ENCODE measurements around the gene PC. TPM values are rescaled to one million over a fixed set of nuclear protein-coding genes. Genes with fewer than 3 reads are reported as not detected.

Gene PC
- total and polyA plus RNA-seq, 2 experiments from 2014 or later: 18.3 to 21.7 TPM

DNA sequence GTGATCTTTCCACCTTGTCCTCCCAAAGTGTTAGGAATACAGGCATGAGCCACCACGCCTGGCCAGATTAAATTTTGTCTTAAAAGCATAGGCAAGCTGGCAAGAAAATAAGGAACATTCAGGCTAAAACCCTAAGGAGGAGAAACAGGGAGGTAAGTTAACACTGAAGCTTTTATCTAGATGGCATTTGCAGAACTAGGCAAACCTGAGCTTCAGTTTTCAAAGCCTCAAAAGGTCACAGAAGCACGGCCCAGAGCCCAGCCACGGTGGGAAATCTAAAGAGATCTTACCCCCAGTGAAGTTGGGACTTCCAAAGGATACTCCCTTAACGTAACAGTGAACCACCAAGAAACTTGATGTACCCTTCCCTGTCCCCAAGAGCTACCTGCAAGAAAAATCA lies 28.4 kb downstream of the PC start (continued):
- TF ChIP-seq, protein P1, sequence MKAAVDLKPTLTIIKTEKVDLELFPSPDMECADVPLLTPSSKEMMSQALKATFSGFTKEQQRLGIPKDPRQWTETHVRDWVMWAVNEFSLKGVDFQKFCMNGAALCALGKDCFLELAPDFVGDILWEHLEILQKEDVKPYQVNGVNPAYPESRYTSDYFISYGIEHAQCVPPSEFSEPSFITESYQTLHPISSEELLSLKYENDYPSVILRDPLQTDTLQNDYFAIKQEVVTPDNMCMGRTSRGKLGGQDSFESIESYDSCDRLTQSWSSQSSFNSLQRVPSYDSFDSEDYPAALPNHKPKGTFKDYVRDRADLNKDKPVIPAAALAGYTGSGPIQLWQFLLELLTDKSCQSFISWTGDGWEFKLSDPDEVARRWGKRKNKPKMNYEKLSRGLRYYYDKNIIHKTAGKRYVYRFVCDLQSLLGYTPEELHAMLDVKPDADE (IDR thresholded peaks at IDR 0.05): no peak
- TF ChIP-seq EZH2 (IDR thresholded peaks at IDR 0.05; ENCODE audit: low read depth, unreplicated experiment): no peak
- TF ChIP-seq ZNF331 (CRISPR knock-in tag; IDR thresholded peaks at IDR 0.05; ENCODE audit: low read depth): no peak
- TF ChIP-seq, protein P2, sequence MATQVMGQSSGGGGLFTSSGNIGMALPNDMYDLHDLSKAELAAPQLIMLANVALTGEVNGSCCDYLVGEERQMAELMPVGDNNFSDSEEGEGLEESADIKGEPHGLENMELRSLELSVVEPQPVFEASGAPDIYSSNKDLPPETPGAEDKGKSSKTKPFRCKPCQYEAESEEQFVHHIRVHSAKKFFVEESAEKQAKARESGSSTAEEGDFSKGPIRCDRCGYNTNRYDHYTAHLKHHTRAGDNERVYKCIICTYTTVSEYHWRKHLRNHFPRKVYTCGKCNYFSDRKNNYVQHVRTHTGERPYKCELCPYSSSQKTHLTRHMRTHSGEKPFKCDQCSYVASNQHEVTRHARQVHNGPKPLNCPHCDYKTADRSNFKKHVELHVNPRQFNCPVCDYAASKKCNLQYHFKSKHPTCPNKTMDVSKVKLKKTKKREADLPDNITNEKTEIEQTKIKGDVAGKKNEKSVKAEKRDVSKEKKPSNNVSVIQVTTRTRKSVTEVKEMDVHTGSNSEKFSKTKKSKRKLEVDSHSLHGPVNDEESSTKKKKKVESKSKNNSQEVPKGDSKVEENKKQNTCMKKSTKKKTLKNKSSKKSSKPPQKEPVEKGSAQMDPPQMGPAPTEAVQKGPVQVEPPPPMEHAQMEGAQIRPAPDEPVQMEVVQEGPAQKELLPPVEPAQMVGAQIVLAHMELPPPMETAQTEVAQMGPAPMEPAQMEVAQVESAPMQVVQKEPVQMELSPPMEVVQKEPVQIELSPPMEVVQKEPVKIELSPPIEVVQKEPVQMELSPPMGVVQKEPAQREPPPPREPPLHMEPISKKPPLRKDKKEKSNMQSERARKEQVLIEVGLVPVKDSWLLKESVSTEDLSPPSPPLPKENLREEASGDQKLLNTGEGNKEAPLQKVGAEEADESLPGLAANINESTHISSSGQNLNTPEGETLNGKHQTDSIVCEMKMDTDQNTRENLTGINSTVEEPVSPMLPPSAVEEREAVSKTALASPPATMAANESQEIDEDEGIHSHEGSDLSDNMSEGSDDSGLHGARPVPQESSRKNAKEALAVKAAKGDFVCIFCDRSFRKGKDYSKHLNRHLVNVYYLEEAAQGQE (IDR thresholded peaks at IDR 0.05; ENCODE audit: unreplicated experiment): no peak
- no peak for TF ChIP-seq NANOG (IDR thresholded peaks at IDR 0.05; ENCODE audit: borderline replicate concordance)

DNA sequence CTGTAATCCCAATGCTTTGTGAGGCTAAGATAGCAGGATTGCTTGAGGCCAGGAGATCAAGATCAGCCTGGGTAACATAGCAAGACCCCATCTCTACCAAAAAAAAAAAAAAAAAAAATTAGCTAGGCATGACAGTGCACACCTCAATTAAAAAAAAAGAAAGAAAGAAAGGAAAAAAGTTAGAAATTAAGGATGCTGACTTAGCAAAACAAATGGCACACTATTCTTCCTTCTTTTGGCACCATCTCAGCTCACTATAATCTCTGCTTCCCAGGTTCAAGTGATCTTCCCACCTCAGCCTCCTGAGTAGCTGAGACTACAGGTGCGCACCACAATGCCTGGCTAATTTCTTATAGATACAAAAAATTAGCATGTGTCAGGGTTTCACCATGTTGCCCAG lies 33.9 kb downstream of the PC start:
- Histone ChIP-seq H3K4me3 (no peak overlapping the region), H3K27ac (ENCODE audit: low read depth) (no peak overlapping the region), H3F3A (replicated peaks; ENCODE audit: low read depth) (no peaks in the 10 kb centered on the region), H3K4me2 (no peak overlapping the region), H3K27me3 (ENCODE audit: insufficient read depth) (no peaks in the 10 kb centered on the region), H4K20me1 (replicated peaks; ENCODE audit: insufficient read depth) (no peaks in the 10 kb centered on the region), H3K36me3 (ENCODE audit: insufficient read depth) (no peaks in the 10 kb centered on the region; the same call in 1 of the 2 replicates), H3K4me1 (ENCODE audit: insufficient read depth) (0 out of 2 replicates have a peak, but pooled peaks cover 3% of the 10 kb centered on the region), H3K79me2 (replicated peaks; ENCODE audit: insufficient read depth) (no peaks in the 10 kb centered on the region), H3K9me2 (ENCODE audit: insufficient read depth) (no peaks in the 10 kb centered on the region), H2AFZ (no peak overlapping the region)
- Mint-ChIP-seq H3K4me1 (peaks cover 34% of the 10 kb centered on the region), H3K27me3 (ENCODE audit: insufficient read depth, low read depth, poor library complexity) (peaks cover 4% of the 10 kb centered on the region), H3K9me3 (peaks cover 15% of the 10 kb centered on the region), H3K27ac (no peak overlapping the region), H3K4me3 (no peak overlapping the region), H3K36me3 (ENCODE audit: low read depth) (peaks cover 14% of the 10 kb centered on the region; the same call in 2 of the 3 replicates)
- no peak for ATAC-seq
- no peak for DNase-seq (ENCODE audit: low spot score)
- TF ChIP-seq STAT1 (IDR thresholded peaks at IDR 0.05; ENCODE audit: unreplicated experiment) (no peak), ZNF114 (CRISPR knock-in tag; IDR thresholded peaks at IDR 0.05) (no peak), EZH2 (IDR thresholded peaks at IDR 0.05; ENCODE audit: low read depth, unreplicated experiment) (no peak)
- TF ChIP-seq, protein P2 (IDR thresholded peaks at IDR 0.05; ENCODE audit: unreplicated experiment): no peak
- TF ChIP-seq, protein P3, sequence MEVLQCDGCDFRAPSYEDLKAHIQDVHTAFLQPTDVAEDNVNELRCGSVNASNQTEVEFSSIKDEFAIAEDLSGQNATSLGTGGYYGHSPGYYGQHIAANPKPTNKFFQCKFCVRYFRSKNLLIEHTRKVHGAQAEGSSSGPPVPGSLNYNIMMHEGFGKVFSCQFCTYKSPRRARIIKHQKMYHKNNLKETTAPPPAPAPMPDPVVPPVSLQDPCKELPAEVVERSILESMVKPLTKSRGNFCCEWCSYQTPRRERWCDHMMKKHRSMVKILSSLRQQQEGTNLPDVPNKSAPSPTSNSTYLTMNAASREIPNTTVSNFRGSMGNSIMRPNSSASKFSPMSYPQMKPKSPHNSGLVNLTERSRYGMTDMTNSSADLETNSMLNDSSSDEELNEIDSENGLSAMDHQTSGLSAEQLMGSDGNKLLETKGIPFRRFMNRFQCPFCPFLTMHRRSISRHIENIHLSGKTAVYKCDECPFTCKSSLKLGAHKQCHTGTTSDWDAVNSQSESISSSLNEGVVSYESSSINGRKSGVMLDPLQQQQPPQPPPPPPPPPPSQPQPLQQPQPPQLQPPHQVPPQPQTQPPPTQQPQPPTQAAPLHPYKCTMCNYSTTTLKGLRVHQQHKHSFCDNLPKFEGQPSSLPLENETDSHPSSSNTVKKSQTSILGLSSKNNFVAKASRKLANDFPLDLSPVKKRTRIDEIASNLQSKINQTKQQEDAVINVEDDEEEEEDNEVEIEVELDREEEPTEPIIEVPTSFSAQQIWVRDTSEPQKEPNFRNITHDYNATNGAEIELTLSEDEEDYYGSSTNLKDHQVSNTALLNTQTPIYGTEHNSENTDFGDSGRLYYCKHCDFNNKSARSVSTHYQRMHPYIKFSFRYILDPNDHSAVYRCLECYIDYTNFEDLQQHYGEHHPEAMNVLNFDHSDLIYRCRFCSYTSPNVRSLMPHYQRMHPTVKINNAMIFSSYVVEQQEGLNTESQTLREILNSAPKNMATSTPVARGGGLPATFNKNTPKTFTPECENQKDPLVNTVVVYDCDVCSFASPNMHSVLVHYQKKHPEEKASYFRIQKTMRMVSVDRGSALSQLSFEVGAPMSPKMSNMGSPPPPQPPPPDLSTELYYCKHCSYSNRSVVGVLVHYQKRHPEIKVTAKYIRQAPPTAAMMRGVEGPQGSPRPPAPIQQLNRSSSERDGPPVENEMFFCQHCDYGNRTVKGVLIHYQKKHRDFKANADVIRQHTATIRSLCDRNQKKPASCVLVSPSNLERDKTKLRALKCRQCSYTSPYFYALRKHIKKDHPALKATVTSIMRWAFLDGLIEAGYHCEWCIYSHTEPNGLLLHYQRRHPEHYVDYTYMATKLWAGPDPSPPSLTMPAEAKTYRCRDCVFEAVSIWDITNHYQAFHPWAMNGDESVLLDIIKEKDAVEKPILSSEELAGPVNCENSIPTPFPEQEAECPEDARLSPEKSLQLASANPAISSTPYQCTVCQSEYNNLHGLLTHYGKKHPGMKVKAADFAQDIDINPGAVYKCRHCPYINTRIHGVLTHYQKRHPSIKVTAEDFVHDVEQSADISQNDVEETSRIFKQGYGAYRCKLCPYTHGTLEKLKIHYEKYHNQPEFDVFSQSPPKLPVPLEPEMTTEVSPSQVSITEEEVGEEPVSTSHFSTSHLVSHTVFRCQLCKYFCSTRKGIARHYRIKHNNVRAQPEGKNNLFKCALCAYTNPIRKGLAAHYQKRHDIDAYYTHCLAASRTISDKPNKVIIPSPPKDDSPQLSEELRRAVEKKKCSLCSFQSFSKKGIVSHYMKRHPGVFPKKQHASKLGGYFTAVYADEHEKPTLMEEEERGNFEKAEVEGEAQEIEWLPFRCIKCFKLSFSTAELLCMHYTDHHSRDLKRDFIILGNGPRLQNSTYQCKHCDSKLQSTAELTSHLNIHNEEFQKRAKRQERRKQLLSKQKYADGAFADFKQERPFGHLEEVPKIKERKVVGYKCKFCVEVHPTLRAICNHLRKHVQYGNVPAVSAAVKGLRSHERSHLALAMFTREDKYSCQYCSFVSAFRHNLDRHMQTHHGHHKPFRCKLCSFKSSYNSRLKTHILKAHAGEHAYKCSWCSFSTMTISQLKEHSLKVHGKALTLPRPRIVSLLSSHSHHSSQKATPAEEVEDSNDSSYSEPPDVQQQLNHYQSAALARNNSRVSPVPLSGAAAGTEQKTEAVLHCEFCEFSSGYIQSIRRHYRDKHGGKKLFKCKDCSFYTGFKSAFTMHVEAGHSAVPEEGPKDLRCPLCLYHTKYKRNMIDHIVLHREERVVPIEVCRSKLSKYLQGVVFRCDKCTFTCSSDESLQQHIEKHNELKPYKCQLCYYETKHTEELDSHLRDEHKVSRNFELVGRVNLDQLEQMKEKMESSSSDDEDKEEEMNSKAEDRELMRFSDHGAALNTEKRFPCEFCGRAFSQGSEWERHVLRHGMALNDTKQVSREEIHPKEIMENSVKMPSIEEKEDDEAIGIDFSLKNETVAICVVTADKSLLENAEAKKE (CRISPR knock-in tag; IDR thresholded peaks at IDR 0.05): no peak
